Fibroblast of lung (primary cell): ENCODE results near the gene URI1. TPM values are rescaled to one million over a fixed set of nuclear protein-coding genes. Genes with fewer than 3 reads are reported as not detected.

Experiments used
- DNase-seq, 2 donors: peaks; one replicate each; pipeline versions ENCODE4 v3.0.0 to v3.0.0-alpha.2; 2010; ENCODE audit warnings: low read depth in 2 of 2
- H2AFZ ChIP-seq: 2 replicates; pipeline ENCODE4 v1.5.1; 2012; ENCODE audit warnings: low read length, control low read depth, inconsistent platforms
- H3K27ac ChIP-seq: 2 replicates; pipeline ENCODE4 v1.5.1; 2011; ENCODE audit warnings: low read length, control low read depth; ENCODE audit not compliant: insufficient read depth
- H3K27me3 ChIP-seq: 2 replicates; pipeline ENCODE4 v1.5.1; 2011; ENCODE audit warnings: mild to moderate bottlenecking, low read length; ENCODE audit not compliant: control insufficient read depth, insufficient read depth
- H3K36me3 ChIP-seq: 2 replicates; pipeline ENCODE4 v1.5.1; 2011; ENCODE audit warnings: low read length; ENCODE audit not compliant: control insufficient read depth, insufficient read depth
- H3K4me1 ChIP-seq: 2 replicates; pipeline ENCODE4 v1.5.1; 2011; ENCODE audit warnings: low read length; ENCODE audit not compliant: control insufficient read depth, insufficient read depth; ENCODE audit errors: extremely low read depth
- H3K4me2 ChIP-seq: 2 replicates; pipeline ENCODE4 v1.5.1; 2011; ENCODE audit warnings: low read length, control low read depth; ENCODE audit not compliant: insufficient read depth; ENCODE audit errors: extremely low read depth
- H3K4me3 ChIP-seq, 4 experiments: fragments of 200-600 bp in 1 of 4; sonication (generic) in 1 of 4; replicated peaks in 1 of 4; 2 replicates each; pipeline ENCODE4 v1.5.1; 2011 to 2016; ENCODE audit warnings: low read length in 4 of 4, low read depth in 3 of 4, mild to moderate bottlenecking in 3 of 4, control low read depth in 2 of 4, inconsistent platforms in 1 of 4, mixed read lengths in 1 of 4; ENCODE audit not compliant: insufficient read depth in 1 of 4; ENCODE audit errors: control extremely low read depth in 1 of 4
- H3K79me2 ChIP-seq: 2 replicates; pipeline ENCODE4 v1.5.1; 2012; ENCODE audit warnings: mild to moderate bottlenecking, low read length, inconsistent platforms; ENCODE audit not compliant: control insufficient read depth, insufficient read depth
- H3K9ac ChIP-seq: 2 replicates; pipeline ENCODE4 v1.5.1; 2011; ENCODE audit warnings: mild to moderate bottlenecking, low read length, control low read depth; ENCODE audit not compliant: insufficient read depth
- H3K9me3 ChIP-seq: 2 replicates; pipeline ENCODE4 v1.5.1; 2012; ENCODE audit warnings: low read depth, low read length; ENCODE audit not compliant: control insufficient read depth, insufficient read depth
- H4K20me1 ChIP-seq: 2 replicates; pipeline ENCODE4 v1.5.1; 2011; ENCODE audit warnings: low read length; ENCODE audit not compliant: control insufficient read depth, insufficient read depth; ENCODE audit errors: extremely low read depth
- EZH2 ChIP-seq: IDR thresholded peaks from 2 replicates; pipeline ENCODE4 v1.5.1; 2012; ENCODE audit warnings: low read length, control low read depth, mild to moderate bottlenecking; ENCODE audit errors: missing control alignments
- polyA plus RNA-seq, 2 donors: library from polyadenylated mRNA; depleted of rRNA in 1 of 2; stranded (reverse) in 1 of 2; unstranded in 1 of 2; fragments of >200 nt; gene quantifications; 2 replicates each; pipeline ENCODE4 v1.2.1, GENCODE V29; 2011 to 2012; ENCODE audit warnings: missing spikeins in 1 of 2
- total RNA-seq: library from RNA; depleted of rRNA; stranded (reverse); fragments of >200 nt; gene quantifications from 2 replicates; pipeline ENCODE4 v1.2.1, GENCODE V29; 2014
- TF ChIP-seq, protein P1 (sequence below), 2 donors: IDR thresholded peaks in 1 of 2; conservative IDR thresholded peaks in 1 of 2; 1 replicate in 1 of 2; 2 replicates in 1 of 2; pipeline ENCODE4 v1.5.1; 2011 to 2012; ENCODE audit warnings: low read length in 2 of 2, control low read depth in 1 of 2, inconsistent platforms in 1 of 2, low read depth in 1 of 2, mild to moderate bottlenecking in 1 of 2

URI1 gene
- total and polyA plus RNA-seq, 2 donors (not counting 1 experiment from before 2014, with no cell fraction given): 62.6 to 77.4 TPM

- H3K79me2 ChIP-seq: peaks cover 3% of the 10 kb centered on the region
- no peak overlapping the region for H3K27ac ChIP-seq
- H3K4me3 ChIP-seq: no peak overlapping the region
- no peaks in the 10 kb centered on the region for H3K9me3 ChIP-seq
- H3K36me3 ChIP-seq: no peaks in the 10 kb centered on the region
- no peak overlapping the region for H2AFZ ChIP-seq
- TF ChIP-seq, protein P1, sequence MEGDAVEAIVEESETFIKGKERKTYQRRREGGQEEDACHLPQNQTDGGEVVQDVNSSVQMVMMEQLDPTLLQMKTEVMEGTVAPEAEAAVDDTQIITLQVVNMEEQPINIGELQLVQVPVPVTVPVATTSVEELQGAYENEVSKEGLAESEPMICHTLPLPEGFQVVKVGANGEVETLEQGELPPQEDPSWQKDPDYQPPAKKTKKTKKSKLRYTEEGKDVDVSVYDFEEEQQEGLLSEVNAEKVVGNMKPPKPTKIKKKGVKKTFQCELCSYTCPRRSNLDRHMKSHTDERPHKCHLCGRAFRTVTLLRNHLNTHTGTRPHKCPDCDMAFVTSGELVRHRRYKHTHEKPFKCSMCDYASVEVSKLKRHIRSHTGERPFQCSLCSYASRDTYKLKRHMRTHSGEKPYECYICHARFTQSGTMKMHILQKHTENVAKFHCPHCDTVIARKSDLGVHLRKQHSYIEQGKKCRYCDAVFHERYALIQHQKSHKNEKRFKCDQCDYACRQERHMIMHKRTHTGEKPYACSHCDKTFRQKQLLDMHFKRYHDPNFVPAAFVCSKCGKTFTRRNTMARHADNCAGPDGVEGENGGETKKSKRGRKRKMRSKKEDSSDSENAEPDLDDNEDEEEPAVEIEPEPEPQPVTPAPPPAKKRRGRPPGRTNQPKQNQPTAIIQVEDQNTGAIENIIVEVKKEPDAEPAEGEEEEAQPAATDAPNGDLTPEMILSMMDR (conservative IDR thresholded peaks at IDR 0.05 in 1 of 2, IDR thresholded peaks at IDR 0.05 in 1 of 2; ENCODE audit: low read depth in 1 of 2, low read length in 2 of 2): no peak
- TF ChIP-seq EZH2: no peak
- no peak overlapping the region for H3K4me2 ChIP-seq
- DNase-seq: no peak
- no peaks in the 10 kb centered on the region for H3K4me1 ChIP-seq
- no peak overlapping the region for H3K9ac ChIP-seq
- no peaks in the 10 kb centered on the region for H4K20me1 ChIP-seq
- no peaks in the 10 kb centered on the region for H3K27me3 ChIP-seq
Observed at GRCh38 chr19:29985196-29985595, 43.2 kb downstream of the URI1 start.

- Histone ChIP-seq H3K4me1 (no peaks in the 10 kb centered on the region), H3K9ac (no peak overlapping the region), H3K27ac (no peak overlapping the region), H3K4me2 (no peak overlapping the region), H3K36me3 (no peaks in the 10 kb centered on the region), H2AFZ (no peak overlapping the region), H3K27me3 (no peaks in the 10 kb centered on the region), H3K79me2 (peaks cover 2% of the 10 kb centered on the region), H3K4me3 (no peak overlapping the region), H4K20me1 (no peaks in the 10 kb centered on the region), H3K9me3 (no peaks in the 10 kb centered on the region)
- TF ChIP-seq, protein P1 (conservative IDR thresholded peaks at IDR 0.05 in 1 of 2, IDR thresholded peaks at IDR 0.05 in 1 of 2; ENCODE audit: low read depth in 1 of 2, low read length in 2 of 2): no peak
- no peak for TF ChIP-seq EZH2
- DNase-seq: no peak
Observed at GRCh38 chr19:29988351-29988750, 46.3 kb downstream of the URI1 start.

DNA sequence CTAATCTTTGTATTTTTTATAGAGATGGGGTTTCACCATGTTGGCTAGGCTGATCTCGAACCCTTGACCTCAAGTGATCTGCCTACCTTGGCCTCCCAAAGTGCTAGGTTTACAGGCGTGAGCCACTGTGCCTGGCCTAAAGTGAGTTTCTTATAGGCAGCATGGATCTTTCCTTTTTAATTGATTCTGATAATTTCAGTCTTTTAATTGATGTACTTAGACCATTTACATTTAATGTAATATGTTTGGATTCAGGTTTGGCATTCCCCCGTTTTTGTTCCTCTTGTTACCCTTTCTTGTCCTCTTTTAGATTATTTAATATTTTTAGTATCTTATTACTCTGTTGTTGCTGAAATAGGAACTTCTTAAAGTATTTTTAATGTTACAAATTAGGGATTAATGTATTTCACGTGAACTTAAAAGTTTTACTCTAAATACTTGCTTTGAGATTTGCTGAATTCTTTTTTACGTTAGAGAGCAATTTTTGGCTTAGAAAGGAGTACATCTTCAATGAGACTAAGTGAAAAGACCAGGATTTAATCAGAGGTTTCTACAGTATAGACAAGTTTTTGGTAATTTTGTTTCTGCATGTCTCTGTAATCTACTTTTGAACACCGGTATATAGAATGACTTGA is 50.3 kb downstream of the URI1 start:
- H3K4me1 ChIP-seq: no peaks in the 10 kb centered on the region

More for the DNA sequence above, 50.3 kb downstream of the URI1 start:
- Histone ChIP-seq H3K4me3 (no peak overlapping the region), H3K9me3 (no peaks in the 10 kb centered on the region), H2AFZ (no peak overlapping the region), H3K36me3 (no peaks in the 10 kb centered on the region), H3K79me2 (no peaks in the 10 kb centered on the region), H3K4me2 (no peak overlapping the region), H4K20me1 (no peaks in the 10 kb centered on the region), H3K27me3 (no peaks in the 10 kb centered on the region), H3K9ac (no peak overlapping the region), H3K27ac (no peak overlapping the region)
- TF ChIP-seq, protein P1 (conservative IDR thresholded peaks at IDR 0.05 in 1 of 2, IDR thresholded peaks at IDR 0.05 in 1 of 2; ENCODE audit: low read depth in 1 of 2, low read length in 2 of 2): no peak
- no peak for TF ChIP-seq EZH2
- no peak for DNase-seq
